Spleen (tissue), 11 donors: ENCODE measurements around the gene HSCB. TPM values are rescaled to one million over a fixed set of nuclear protein-coding genes. Genes with fewer than 3 reads are reported as not detected.
"Not testable (repeated sequence)": the region's sequence is repeated elsewhere in the genome, so short reads cannot be mapped to it uniquely, and the experiment has no call there.

Experiments
- DNase-seq: peaks from one replicate; pipeline ENCODE4 v3.0.0-alpha.2; 2020
- H3K27ac ChIP-seq, 8 donors: fragments of 200-600 bp; sonication (generic) in 7 of 8; 1 replicate in 4 of 8; 2 replicates in 4 of 8; pipeline versions ENCODE4 v1.5.0 to v1.8.0; 2016 to 2021; ENCODE audit warnings: inconsistent platforms in 4 of 8, mild to moderate bottlenecking in 4 of 8, moderate library complexity in 1 of 8
- H3K27me3 ChIP-seq, 7 donors: fragments of 200-600 bp; sonication (generic) in 6 of 7; replicated peaks in 1 of 7; 1 replicate in 4 of 7; 2 replicates in 3 of 7; pipeline versions ENCODE4 v1.5.0 to v1.8.0; 2016 to 2021; ENCODE audit warnings: inconsistent platforms in 3 of 7, mild to moderate bottlenecking in 1 of 7
- H3K36me3 ChIP-seq, 6 donors: fragments of 200-600 bp; sonication (generic) in 5 of 6; 1 replicate in 4 of 6; 2 replicates in 2 of 6; pipeline versions ENCODE4 v1.5.0 to v1.8.0; 2016 to 2021; ENCODE audit warnings: inconsistent platforms in 2 of 6
- H3K4me1 ChIP-seq, 6 donors: fragments of 200-600 bp; sonication (generic) in 5 of 6; 1 replicate in 3 of 6; 2 replicates in 3 of 6; pipeline versions ENCODE4 v1.5.0 to v1.8.0; 2016 to 2021; ENCODE audit warnings: inconsistent platforms in 3 of 6
- H3K4me3 ChIP-seq, 8 donors: fragments of 200-600 bp; sonication (generic) in 7 of 8; 1 replicate in 4 of 8; 2 replicates in 4 of 8; pipeline versions ENCODE4 v1.5.0 to v1.8.0; 2016 to 2021; ENCODE audit warnings: inconsistent platforms in 4 of 8, mild to moderate bottlenecking in 4 of 8, moderate library complexity in 2 of 8
- H3K9me3 ChIP-seq, 8 donors: fragments of 200-600 bp; sonication (generic) in 7 of 8; 1 replicate in 4 of 8; 2 replicates in 4 of 8; pipeline versions ENCODE4 v1.5.0 to v1.8.0; 2016 to 2021; ENCODE audit warnings: inconsistent platforms in 4 of 8
- CTCF ChIP-seq, 11 experiments: fragments of 200-600 bp in 7 of 11; fragments of 450-650 bp in 4 of 11; sonication (generic) in 4 of 11; IDR thresholded peaks in 8 of 11; conservative IDR thresholded peaks in 3 of 11; 1 replicate in 7 of 11; 2 replicates in 4 of 11; pipeline versions ENCODE4 v1.4.0 to v1.8.0; 2016 to 2021; ENCODE audit warnings: antibody characterized with exemption in 11 of 11, inconsistent platforms in 4 of 11, mild to moderate bottlenecking in 1 of 11
- POLR2A ChIP-seq, 3 donors: fragments of 450-650 bp; IDR thresholded peaks; one replicate each; pipeline ENCODE4 v1.5.1; 2017; ENCODE audit warnings: antibody characterized with exemption in 3 of 3, mild to moderate bottlenecking in 1 of 3
- WGBS, 5 donors: extraction: QIAGEN DNeasy Blood & Tissue Kit in 3 of 5; methylation state at CpG; one replicate each; pipeline versions ENCODE4 v1.1.5 to v1.1.7; 2013 to 2018; 5-methylcytosine and 5-hydroxymethylcytosine counted together
- intact Hi-C: fragments of 100-400 bp; cut with DNase I; formaldehyde crosslinking; loops from one replicate; pipeline ENCODE4 v1.15.0; 2023; ENCODE audit warnings: low total_unique reads
- polyA plus RNA-seq, 3 donors: library from polyadenylated mRNA; stranded (reverse); fragments of 200-250 nt; gene quantifications; one replicate each; pipeline ENCODE4 v1.2.1, GENCODE V29; 2013
- total RNA-seq, 7 donors: library from RNA; depleted of rRNA in 3 of 7; stranded (reverse); fragments of >200 nt in 3 of 7; fragmentation: NEBNext Ultra II Directional in 4 of 7; extraction: Animal tissue kit (Norgen Biotek cat#: 25700) in 4 of 7; gene quantifications; one replicate each; pipeline versions ENCODE4 v1.1.0 to v1.2.1, GENCODE V29; 2016 to 2021
- donor health status: healthy with polysubstance abuse.
- donor health status: DM: no; HTN: no; CAD: no; lungs with moderate emphysema.
- donor health status: DM: no; HTN: no; CAD: no.
- donor health status: Bipolar disorder and iron deficiency.
- donor health status: healthy.
- donor health status: DM: no; HTN: no; CAD: no.
- donor health status: DM: yes; HTN: yes; CAD: no.

The HSCB gene
- total and polyA plus RNA-seq, 10 donors: 13.5 to 26.6 (median 19.0) TPM

- H3K27ac ChIP-seq: peak overlapping the region; percentile 3 to 100 (median 99)
- H3K36me3 ChIP-seq: peaks cover 0 to 13% (median under 1%) of the 10 kb centered on the region in 6 donors
- H3K4me1 ChIP-seq: peaks cover 28 to 58% (median 43%) of the 10 kb centered on the region in 6 donors
- 31 to 58% (median 45%) methylated on average over 7 of the region's 7 CpGs for WGBS, 5 donors
- H3K9me3 ChIP-seq: no peaks in the 10 kb centered on the region
- no peak for TF ChIP-seq POLR2A (IDR thresholded peaks at IDR 0.05)
- TF ChIP-seq CTCF (IDR thresholded peaks at IDR 0.05 in 8 of 11, conservative IDR thresholded peaks at IDR 0.05 in 3 of 11): no peak
- intact Hi-C loops: no loop called here
- DNase-seq: no peak
- H3K4me3 ChIP-seq: peak overlapping the region in 4 of 8 donors; percentile 76 to 97 (median 80)
- H3K27me3 ChIP-seq: no peaks in the 10 kb centered on the region
Measured at GRCh38 chr22:28802595-28803123, 60.8 kb downstream of the HSCB start.

- peaks cover 26 to 63% (median 39%) of the 10 kb centered on the region in 6 donors for H3K4me1 ChIP-seq
- DNase-seq, H3K4me3 ChIP-seq, H3K27ac ChIP-seq, H3K27me3 ChIP-seq, H3K36me3 ChIP-seq, intact Hi-C loops, H3K9me3 ChIP-seq: not testable (repeated sequence)
- WGBS, 5 donors: 83 to 90% (median 87%) methylated on average over 5 of the region's 5 CpGs
Measured at GRCh38 chr22:28805426-28805825, 63.6 kb downstream of the HSCB start.

Other genes with a start within 250 kb of the HSCB start
- gene TTC28, start 62.2 kb upstream of the HSCB start, total RNA-seq: 10 to 100 TPM; 22.6 to 69.0 (median 39.5) TPM
- 1 to 10 TPM in 1 of 3 donors, under 1 TPM in 2; 0.62 to 2.8 (median 0.76) TPM for gene TTC28, start 62.2 kb upstream of the HSCB start, polyA plus RNA-seq
- 10 to 100 TPM in 4 of 7 donors, 1 to 10 TPM in 3; 8.1 to 18.9 (median 10.6) TPM for gene CHEK2, start 219 bp upstream of the HSCB start, total RNA-seq
- gene CHEK2, start 219 bp upstream of the HSCB start, polyA plus RNA-seq: 10 to 100 TPM; 17.4 to 21.2 (median 19.8) TPM
- gene CCDC117, start 30.7 kb downstream of the HSCB start, total RNA-seq: 10 to 100 TPM; 15.0 to 33.0 (median 25.3) TPM
- gene CCDC117, start 30.7 kb downstream of the HSCB start, polyA plus RNA-seq: 10 to 100 TPM in 1 of 3 donors, 1 to 10 TPM in 2; 6.6 to 10.4 (median 9.7) TPM
- gene XBP1, start 58.5 kb downstream of the HSCB start, total RNA-seq: 100 to 1,000 TPM; 136 to 703 (median 251) TPM
- gene XBP1, start 58.5 kb downstream of the HSCB start, polyA plus RNA-seq: 10 to 100 TPM; 26.8 to 53.8 (median 47.0) TPM
- 1 to 10 TPM; 1.9 to 4.5 (median 3.4) TPM for gene ZNRF3, start 141.5 kb downstream of the HSCB start, total RNA-seq
- under 1 TPM; 0.15 to 0.51 (median 0.30) TPM for gene ZNRF3, start 141.5 kb downstream of the HSCB start, polyA plus RNA-seq